ENCODE data around the gene NUDT16.

NUDT16 gene

DNA sequence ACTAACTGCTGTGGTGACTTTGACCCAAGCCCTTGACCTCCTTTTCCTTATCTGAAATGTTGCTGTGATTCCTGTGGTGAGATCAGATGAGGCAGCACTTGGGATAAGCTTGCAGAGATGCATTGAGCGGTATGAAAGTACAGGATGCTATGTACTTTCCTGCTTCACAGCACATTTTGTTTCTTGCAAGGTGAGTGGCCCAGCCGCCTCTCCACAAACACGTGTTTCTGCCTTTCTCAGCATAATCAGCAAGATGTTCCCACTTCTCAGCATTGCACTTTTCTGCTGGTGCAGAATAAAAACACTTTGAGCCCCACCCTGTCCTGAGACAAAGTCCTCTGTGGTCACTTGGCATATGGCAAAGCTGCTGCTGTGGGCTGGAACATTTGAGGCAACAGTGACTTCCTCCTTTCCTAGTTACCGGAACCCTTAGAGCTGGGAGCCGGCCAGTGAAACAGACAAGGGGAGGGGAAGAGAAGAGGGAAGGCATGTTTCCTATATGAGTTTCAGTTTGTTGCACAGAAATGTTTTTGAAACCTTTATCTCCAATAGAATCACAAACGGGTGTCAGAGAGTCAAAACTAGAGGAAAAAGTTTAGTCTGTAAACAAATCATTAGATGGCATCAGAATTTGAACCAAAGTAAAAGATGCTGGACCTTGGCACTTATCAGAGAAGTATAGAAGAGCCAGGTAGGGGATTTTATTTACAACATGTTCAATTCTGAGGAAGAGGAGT, 5.0 kb downstream of the NUDT16 start:
- DNase-seq, result no peak

DNA sequence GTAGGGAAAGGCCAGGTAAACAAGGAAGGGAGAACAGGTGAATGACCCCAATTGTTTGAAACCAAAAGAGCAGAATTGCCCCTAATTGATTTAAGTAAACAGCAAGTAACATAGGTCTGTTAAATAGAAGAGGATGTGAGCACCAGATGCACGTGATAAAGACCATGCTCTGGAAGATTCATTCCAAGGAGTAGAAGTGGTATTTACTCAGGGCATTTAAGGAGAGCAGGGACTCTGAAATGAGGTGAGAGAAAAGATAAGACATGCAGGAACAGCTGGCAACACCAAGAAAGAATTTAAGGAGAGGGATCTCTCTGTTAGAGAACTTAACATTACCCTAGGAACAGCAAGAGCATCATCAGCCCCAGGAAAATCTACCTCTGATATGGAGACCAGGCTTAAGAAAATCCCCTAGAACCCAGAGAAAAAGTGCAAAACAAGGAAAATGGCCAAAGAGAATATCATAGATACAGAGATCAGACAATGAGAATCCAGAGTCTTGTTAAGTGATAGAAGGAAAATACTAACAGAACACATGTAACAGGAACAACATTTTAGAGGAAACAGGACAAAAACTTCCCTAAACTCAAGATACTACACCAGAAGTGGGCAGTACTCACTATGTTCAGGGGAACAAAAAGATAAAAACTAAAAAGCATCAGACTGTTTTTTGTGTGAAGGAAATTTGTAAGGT, 6.4 kb downstream of the NUDT16 start:
- no peak for DNase-seq

DNA sequence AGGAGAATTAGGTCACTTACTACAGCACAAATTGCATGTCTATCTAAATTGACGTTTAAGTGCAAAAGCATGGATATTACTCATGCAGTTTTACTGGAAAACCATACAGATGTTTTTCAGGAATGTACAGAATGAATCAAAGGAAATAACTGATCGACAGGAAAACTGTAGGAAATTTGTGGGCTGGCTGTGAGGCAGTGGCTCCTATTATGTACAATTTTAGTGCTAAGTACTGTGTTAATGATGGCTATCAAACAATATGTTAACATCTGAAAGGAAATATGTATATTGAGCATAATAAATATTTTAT, 6.9 kb downstream of the NUDT16 start:
- no peak for DNase-seq

DNA sequence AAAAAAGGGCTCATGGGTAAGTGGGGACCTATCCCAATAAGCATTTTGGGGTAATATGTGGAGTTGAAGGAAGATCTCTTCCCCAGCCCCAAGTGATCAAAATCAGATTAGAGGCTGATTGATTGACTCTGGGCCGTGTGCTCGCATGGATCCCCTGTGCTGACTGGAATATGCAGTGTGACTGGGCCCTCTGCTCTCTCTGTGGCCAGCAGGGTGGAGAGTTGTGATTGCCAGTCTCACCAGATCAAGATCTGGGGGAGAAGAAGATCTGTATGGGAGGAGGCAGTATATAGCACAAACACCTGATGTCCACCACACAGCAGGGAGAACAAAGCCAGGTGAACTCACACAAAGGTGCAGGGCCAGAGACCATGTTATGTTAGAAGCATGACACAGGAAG, 8.8 kb downstream of the NUDT16 start:
- DNase-seq, result no peak

DNA sequence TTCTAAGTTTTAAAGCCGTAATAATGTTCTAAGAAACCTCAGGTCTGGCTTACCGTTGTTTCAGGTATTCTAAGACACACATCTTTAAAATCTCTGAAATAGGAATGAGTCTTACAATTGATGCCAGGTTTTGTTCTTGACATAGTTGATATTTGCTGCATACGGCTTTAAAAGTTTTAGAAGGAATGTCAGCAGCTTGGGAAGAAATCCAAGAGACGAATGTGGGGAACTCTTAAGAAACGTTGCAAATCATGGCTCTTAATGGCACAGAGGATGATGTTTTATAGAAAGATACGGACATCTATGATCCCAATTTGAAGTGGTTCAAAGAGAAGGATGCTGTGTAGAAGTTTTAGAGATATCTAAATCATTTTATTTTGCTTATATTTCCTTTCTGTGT, 11.5 kb downstream of the NUDT16 start:
- no peak for DNase-seq

DNA sequence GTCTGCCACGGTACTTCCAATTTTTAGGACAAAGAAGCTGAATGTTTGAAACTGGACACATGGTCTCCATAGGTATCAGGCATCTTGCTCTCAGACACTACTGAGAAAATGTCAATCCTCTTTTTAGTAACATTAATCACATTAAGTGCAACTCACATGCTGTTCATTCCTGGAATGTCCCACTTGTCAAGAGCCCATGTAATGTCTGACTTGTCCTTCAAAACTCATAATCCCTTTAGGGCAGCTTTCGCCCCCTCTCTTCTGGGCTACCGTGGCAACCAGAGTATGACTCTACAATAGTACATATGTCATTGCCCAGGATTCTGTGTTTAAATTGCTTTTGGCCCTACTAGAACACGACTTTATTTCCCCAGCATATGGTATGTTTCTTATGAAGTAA, 12.3 kb downstream of the NUDT16 start:
- no peak for DNase-seq

DNA sequence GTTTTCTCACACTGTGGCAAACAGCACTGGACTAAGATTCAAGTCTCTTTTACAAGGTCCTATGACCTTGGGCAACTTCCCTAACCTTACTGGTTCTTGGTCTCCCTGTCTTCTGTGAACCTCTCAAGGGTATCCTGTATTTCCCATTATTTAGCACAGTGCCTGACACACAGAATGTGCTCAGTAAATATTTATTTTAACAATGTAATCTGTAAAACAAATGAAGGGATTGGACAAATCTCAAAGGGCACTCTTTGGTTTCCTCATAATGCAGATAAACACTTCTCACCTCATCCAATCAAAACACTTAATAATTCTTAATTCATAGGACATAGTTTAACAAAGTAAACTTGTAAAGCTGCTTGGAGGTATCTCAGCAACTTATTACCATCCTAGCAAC, 12.8 kb downstream of the NUDT16 start:
- no peak for DNase-seq

DNA sequence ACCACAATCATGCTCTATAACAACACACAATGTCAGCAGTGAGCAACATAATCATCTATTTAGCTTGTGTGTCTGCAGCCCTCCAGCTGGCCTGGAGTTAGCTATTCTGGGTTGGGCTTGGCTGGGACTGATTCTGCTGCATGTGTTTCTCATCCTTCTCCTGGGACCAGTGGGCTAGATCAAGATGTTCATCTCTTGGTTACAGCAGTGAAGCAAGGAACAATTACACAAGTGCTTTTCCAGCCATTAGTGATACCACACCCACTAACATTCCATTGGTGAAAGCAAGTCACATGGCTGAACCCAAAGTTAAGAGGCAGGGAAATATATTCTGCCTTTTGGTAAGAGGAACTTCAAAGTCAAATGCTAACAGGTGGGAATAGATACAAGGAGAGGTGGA, 14.6 kb downstream of the NUDT16 start:
- DNase-seq, result no peak

DNA sequence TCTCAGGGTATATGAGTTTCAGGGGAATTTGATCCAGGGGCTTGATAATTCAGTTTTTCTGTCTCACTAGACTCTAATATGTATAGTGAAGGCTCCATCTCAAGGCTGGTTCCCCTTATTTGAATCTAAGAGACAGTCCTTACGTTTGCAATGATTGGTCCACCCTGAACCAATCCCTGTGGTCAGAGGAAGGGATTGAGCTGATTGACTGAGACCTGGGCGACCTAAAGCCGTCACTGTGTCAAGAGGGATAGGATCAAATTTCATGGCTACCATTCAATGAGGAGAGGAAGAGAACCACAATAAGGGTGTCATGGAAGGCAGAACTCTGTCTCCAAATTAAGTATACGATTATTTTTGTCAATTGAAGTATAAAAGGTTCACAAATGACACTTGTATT, 16.3 kb downstream of the NUDT16 start:
- no peak for DNase-seq

DNA sequence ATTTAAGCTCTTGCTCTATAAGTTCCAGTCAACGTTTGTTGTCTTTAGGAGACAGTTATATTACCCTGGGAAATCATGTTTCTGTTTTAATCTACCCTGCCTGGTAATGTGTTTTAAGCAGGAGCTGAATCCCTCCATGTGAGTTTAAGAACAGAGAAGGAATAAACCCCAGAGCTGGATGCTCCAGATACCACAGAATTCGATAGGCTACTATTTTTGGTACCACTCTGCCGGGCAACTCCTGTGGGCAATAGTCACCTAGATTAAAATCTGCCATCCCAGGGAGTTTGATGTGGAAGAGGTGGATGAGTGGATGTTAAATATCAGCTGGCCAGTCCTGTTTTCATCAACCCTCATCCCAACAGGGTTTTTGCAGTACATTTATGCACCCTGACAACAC, 20.4 kb downstream of the NUDT16 start:
- DNase-seq, result no peak

DNA sequence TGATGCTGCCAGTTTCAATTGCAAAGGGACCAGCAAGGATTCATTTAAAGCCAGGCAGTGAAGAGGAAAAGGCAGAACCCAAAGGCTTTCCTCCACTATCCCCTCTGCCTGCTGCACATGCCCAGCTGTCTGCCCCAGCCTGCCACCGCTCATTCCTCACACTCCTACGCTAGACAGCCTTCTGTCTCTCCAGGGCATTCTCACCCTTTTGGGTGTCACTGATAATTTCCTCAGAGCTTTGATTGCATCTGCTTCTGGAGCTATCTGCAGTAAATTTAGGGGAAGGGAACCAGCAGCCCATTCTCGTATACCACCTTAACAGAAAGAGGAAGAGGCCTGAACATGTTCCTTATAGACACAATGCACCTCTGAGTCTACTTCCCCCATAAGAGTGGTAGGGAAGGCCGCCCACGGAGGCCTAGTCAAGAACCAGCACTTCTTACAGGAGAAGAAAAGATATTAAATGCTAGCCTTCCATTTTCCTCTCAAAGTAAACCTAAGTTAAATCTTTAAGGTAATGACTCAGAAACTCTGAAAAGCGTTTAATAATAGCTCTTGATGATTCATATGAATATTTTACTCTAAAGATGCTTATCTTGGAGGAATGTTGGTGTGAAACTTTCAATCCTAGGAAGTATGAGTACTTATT, 20.9 kb downstream of the NUDT16 start:
- DNase-seq, result no peak

DNA sequence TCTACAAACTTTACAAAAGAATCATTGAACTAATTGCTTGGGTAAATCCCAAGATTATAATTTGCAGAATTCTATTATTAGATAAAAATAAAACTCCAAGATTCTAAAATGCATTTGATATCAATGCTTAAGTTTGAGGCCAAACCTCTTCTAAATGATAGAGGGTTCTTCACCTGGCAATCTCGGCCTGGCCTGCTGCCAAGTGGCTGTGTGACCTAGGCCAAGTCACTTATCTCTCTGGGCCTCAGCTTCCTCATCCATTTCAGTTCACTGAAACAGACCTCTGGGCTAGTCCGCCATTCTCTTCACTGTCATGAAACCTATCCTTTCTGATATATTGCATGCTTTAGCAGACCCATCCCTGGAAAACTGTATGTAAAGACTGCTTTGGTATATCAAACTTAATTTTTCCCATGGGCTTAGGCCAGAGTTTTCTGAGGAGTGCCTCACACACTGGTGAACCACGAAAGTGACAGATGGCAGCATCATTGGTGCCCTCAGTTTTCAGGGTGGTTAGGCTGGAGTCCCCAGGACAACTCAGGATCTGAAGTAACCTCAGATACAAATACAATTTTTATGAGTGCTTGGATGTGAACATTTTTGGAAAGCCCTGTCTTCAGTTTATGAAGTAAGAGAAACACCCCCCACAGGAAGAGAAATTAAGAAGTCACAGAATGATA, 21.8 kb downstream of the NUDT16 start:
- no peak for DNase-seq

DNA sequence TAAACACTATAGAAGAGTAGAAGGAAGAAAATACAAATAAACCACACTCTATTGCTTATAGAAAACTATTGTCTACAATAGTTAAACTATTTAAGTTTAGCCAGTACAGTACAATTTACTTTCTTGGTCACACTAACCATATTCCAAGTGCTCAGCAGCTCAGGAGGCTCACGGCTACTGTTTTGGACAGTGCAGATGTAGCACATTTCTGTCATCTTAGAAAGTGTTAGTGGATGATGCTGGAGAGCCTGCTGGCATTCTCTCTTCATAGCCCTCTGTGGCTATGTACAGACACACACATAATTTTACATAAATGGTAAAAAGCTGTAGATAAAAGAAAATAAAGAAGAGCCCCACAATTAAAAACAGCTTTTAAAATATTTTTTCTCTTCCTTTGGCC, 23.8 kb downstream of the NUDT16 start:
- no peak for DNase-seq

DNA sequence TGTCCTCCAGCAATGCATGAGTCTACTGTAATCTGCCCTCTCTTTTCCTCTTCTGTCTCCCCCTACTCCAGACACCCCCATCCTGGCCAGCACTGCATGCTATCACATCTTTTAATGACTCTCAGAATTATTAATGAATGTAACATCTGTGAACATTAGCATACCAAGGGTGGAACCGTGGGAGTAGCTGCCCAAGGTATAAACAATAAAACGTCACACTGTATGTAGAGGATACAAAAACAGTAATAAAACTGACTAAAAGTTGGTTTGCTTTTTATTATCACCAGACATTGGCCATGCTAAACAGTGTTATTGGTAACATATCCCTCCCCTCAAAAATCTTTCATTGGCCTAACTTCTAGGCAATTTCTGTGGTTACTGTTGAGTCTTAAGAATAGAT, 24.7 kb downstream of the NUDT16 start:
- DNase-seq, result no peak

DNA sequence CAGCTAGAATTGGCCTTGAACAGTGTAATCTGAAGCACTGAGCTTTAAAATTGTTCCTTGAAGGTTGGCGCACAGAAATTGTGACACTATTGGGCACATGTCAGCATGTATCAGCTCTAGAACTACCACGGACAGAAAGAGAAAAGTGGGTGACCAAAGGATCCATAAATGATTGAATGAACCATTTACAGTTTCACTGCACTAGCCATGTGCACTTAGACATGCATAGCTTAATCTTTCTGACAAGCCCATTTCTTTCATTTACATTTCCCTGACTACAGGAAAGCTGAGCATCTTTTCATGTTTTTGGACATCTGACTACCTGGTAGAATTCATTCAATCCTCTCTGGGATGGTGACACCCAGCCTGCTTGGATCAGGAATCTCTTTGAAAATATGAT, 36.2 kb downstream of the NUDT16 start:
- DNase-seq, result no peak

DNA sequence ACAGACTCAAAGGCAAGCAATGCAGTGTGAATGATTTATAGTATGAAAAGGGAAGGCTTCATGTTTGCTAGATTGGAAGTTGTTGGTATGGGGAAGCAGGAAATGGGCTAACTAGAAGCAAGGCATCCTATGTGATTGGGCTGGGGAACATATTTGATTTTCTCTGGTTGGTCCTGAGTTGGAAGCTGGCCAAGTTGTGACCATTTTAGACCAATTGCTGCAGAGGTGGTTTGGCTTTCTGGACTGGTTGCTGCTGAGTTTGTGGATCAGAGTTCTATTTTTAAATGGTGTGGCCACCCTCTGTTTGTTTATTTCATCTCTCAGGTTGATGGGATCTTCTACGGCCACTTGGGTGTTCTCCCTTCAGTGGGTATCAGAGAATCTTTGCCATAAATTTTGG, 39.7 kb downstream of the NUDT16 start:
- DNase-seq, result no peak

DNA sequence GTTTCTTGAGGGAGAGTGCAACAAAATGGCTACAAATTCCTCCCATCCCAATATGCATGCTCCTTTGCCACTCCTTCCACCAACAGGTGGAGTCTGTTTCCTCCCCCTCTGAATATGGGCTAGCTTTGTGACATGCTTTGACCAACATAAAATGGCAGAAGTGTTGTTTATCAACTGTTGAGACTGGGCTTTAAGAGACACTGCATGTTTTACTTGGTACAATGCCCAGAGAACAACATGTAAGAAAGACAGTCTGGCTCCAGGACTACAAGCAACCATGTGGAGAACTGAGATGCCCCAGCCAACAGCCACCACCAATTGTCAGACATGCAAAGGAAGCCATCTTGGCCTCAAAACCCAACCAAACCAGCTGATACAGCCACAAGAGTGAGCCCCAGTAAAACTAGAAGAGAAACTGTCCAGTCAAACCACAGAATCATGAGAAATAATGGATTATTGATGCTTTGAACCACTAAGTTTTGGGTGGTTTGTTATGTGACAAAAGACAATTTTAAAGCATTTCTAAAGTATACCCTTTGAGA, 40.5 kb downstream of the NUDT16 start:
- DNase-seq, result no peak

DNA sequence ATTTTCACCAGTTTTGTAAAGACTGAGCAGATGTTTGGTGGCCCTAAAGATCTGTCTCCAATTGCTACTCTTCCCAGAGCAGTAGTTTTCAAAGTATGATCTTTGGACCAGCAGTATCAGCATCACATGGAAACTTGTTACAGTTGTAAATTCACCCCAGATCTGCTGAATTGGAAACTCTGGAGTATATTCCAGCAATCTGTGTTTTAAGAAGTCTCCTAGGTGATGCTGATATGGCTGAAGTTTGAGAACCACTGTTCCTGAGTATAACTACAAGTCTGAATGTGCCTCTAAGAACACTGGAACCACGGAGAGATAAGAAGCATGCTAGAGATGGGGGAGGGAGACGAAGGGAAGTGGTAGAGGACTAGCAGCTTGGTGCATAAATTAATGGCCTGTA, 45.7 kb downstream of the NUDT16 start:
- no peak for DNase-seq

DNA sequence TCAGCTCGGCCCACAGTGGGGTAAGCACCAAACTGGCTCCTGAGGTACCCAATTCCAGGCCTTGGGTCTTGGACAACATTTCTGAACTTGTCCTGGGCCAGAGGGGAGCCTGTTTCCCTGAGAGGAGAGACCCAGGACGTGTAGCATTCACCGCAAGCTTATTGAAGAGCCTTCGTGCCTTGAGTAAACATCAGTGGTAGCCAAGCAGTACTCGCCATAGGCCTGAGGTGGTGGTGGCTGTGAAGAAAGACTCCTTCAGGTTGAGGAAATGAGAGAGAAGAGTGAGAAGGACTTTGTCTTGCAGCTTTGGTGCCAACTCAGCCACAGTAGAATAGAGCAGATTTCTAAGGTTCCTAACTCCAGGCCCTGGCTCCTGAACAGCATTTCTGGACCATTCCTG, 50.2 kb downstream of the NUDT16 start:
- no peak for DNase-seq

DNA sequence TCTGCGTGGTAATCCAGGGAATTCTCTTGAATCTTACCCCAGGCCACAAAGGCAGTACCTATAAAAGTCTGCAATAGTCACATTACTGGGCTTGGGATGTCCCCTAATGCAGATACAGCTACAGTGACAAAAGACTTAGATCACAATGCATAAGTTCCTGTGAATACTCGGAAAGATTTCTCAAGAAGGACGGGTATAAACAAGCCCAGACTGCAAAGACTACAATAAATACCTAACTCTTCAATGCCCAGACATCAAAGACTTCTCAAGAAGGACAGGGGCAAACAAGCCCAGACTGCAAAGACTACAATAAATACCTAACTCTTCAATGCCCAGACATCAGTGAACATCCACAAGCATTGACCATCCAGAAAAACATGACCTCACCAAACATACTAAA, 50.9 kb downstream of the NUDT16 start:
- no peak for DNase-seq

DNA sequence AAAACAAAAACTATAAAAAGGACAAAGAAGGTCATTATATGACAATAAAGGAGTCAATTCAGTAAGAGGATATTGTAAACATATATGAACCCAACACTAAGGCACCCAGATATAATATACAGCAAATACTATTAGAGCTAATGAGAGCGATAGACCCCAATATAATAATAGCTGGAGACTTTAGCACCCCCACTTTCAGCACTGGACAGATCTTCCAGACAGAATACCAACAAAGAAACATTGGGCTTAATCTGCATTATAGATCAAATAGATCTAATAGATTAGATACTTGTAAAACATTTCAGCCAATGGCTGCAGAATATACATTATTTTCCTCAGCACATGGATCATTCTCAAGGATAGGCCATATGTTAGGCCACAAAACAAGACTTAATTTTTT, 53.4 kb downstream of the NUDT16 start:
- no peak for DNase-seq

All from activated effector memory CD4-positive, alpha-beta T cell treated with Interleukin-2 at 50 U/mL for 16 hours (primary cell).